Vagina (tissue), 2 donors: ENCODE measurements around the gene AJM1. TPM values are rescaled to one million over a fixed set of nuclear protein-coding genes. Genes with fewer than 3 reads are reported as not detected.
"Not testable (repeated sequence)": the region's sequence is repeated elsewhere in the genome, so short reads cannot be mapped to it uniquely, and the experiment has no call there.

Source experiments
- DNase-seq, 2 donors: peaks; one replicate each; pipeline ENCODE4 v3.0.0-alpha.2; 2017; ENCODE audit errors: extremely low spot score in 2 of 2
- H3K27ac ChIP-seq: fragments of 200-600 bp; sonication (generic); one replicate; pipeline ENCODE4 v1.5.1; 2019
- H3K27me3 ChIP-seq: fragments of 200-600 bp; sonication (generic); one replicate; pipeline ENCODE4 v1.5.1; 2019
- H3K36me3 ChIP-seq, 2 donors: fragments of 200-600 bp; sonication (generic); one replicate each; pipeline ENCODE4 v1.5.1; 2017 to 2019
- H3K4me1 ChIP-seq: fragments of 200-600 bp; sonication (generic); one replicate; pipeline ENCODE4 v1.5.1; 2019
- H3K4me3 ChIP-seq, 2 donors: fragments of 200-600 bp; sonication (generic); 1 replicate in 1 of 2; 2 replicates in 1 of 2; pipeline ENCODE4 v1.5.1; 2016 to 2019
- H3K9me3 ChIP-seq: fragments of 200-600 bp; sonication (generic); one replicate; pipeline ENCODE4 v1.5.1; 2019
- POLR2A ChIP-seq, 2 donors: fragments of 450-650 bp; IDR thresholded peaks; one replicate each; pipeline ENCODE4 v1.6.1; 2017; ENCODE audit warnings: antibody characterized with exemption in 2 of 2, mild to moderate bottlenecking in 2 of 2, moderate library complexity in 2 of 2
- POLR2AphosphoS5 ChIP-seq, 2 donors: sonication (generic); formaldehyde crosslinking; IDR thresholded peaks; one replicate each; pipeline ENCODE4 v1.9.0; 2017; ENCODE audit warnings: antibody characterized with exemption in 2 of 2, mild to moderate bottlenecking in 2 of 2, low read depth in 1 of 2; ENCODE audit not compliant: insufficient read depth in 1 of 2
- intact Hi-C: fragments of 100-400 bp; cut with DNase I; formaldehyde crosslinking; loops from one replicate; pipeline ENCODE4 v1.15.1; 2023
- total RNA-seq: library from RNA; depleted of rRNA; stranded (reverse); fragments of >200 nt; gene quantifications from one replicate; pipeline ENCODE4 v1.2.3, GENCODE V29; 2016
- TF ChIP-seq, protein P1 (sequence below), 3 experiments: fragments of 450-650 bp in 2 of 3; fragments of 200-600 bp in 1 of 3; sonication (generic) in 1 of 3; IDR thresholded peaks; one replicate each; pipeline ENCODE4 v1.5.1; 2017 to 2019; ENCODE audit warnings: antibody characterized with exemption in 3 of 3, mild to moderate bottlenecking in 2 of 3, moderate library complexity in 2 of 3

AJM1 gene
- total RNA-seq: 1.2 TPM

DNA sequence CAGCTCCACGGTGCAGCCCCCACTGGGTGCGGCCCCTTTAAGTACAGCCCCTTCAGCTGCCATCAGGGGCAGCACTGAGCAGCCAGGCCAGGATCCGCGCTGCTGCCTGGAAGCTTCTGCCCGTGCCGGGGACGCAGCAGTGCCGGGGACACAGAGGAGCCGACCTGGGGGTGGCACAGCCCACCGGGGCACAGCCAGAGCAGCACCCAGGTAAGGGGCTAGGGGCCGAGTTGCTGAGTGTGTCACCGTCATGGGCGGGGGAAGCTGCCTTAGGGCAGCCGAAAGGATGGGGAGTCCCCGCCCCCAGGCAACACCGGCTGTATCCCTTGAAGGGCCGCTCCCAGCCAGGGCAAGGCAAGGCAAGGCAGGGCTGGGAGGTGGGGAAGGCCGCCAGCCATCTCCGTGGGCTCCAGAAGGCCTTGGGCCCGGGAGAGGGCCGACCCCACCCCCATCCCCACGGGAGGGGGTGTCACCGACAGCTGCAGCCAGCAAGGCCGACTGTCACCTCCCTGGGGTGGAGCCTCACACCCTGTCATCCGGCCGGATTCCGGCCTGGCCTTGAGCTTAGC lies at the start of gene AJM1:
Gene AJM1 (plus strand): TSS at position 99 of the 569 bp plus-strand sequence. CDS start 1,937 bp downstream, outside the sequence.
- H3K27me3 ChIP-seq: peaks cover 21% of the 10 kb centered on the region
- peaks cover 54% of the 10 kb centered on the region for H3K4me1 ChIP-seq
- H3K36me3 ChIP-seq: peaks cover 0 to 16% of the 10 kb centered on the region in 2 donors
- H3K4me3 ChIP-seq: peak within 1 kb of the TSS; percentile 40 to 56
- DNase-seq, H3K27ac ChIP-seq, H3K9me3 ChIP-seq, intact Hi-C loops: not testable (repeated sequence)
- TF ChIP-seq, protein P1, sequence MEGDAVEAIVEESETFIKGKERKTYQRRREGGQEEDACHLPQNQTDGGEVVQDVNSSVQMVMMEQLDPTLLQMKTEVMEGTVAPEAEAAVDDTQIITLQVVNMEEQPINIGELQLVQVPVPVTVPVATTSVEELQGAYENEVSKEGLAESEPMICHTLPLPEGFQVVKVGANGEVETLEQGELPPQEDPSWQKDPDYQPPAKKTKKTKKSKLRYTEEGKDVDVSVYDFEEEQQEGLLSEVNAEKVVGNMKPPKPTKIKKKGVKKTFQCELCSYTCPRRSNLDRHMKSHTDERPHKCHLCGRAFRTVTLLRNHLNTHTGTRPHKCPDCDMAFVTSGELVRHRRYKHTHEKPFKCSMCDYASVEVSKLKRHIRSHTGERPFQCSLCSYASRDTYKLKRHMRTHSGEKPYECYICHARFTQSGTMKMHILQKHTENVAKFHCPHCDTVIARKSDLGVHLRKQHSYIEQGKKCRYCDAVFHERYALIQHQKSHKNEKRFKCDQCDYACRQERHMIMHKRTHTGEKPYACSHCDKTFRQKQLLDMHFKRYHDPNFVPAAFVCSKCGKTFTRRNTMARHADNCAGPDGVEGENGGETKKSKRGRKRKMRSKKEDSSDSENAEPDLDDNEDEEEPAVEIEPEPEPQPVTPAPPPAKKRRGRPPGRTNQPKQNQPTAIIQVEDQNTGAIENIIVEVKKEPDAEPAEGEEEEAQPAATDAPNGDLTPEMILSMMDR (IDR thresholded peaks at IDR 0.05): peak; percentile 40 to 73 (median 48)
- TF ChIP-seq POLR2AphosphoS5 (IDR thresholded peaks at IDR 0.05; ENCODE audit: insufficient read depth in 1 of 2, low read depth in 1 of 2): peak in 1 of 2 donors; percentile 50

- H3K4me1 ChIP-seq: peaks cover 26% of the 10 kb centered on the region
- no peak overlapping the region for H3K4me3 ChIP-seq
- intact Hi-C loops: no loop called here
- H3K27ac ChIP-seq: no peak overlapping the region
- no peaks in the 10 kb centered on the region for H3K27me3 ChIP-seq
- DNase-seq: no peak
- H3K9me3 ChIP-seq: no peaks in the 10 kb centered on the region
- H3K36me3 ChIP-seq: no peaks in the 10 kb centered on the region
- TF ChIP-seq POLR2AphosphoS5 (IDR thresholded peaks at IDR 0.05; ENCODE audit: insufficient read depth in 1 of 2, low read depth in 1 of 2) (no peak), POLR2A (IDR thresholded peaks at IDR 0.05) (no peak)
- TF ChIP-seq, protein P1 (IDR thresholded peaks at IDR 0.05): no peak
Observed at GRCh38 chr9:136793086-136793946, 49.0 kb upstream of the AJM1 start.

- Histone ChIP-seq H3K27ac (no peak overlapping the region), H3K36me3 (no peaks in the 10 kb centered on the region), H3K4me3 (no peak overlapping the region), H3K9me3 (no peaks in the 10 kb centered on the region), H3K27me3 (no peaks in the 10 kb centered on the region), H3K4me1 (peaks cover 35% of the 10 kb centered on the region)
- intact Hi-C loops: no loop called here
- no peak for DNase-seq
- TF ChIP-seq POLR2A (IDR thresholded peaks at IDR 0.05): no peak
- TF ChIP-seq, protein P1 (IDR thresholded peaks at IDR 0.05): no peak
- TF ChIP-seq POLR2AphosphoS5 (IDR thresholded peaks at IDR 0.05; ENCODE audit: insufficient read depth in 1 of 2, low read depth in 1 of 2): no peak
Observed at GRCh38 chr9:136794281-136794999, 47.8 kb upstream of the AJM1 start.

DNA sequence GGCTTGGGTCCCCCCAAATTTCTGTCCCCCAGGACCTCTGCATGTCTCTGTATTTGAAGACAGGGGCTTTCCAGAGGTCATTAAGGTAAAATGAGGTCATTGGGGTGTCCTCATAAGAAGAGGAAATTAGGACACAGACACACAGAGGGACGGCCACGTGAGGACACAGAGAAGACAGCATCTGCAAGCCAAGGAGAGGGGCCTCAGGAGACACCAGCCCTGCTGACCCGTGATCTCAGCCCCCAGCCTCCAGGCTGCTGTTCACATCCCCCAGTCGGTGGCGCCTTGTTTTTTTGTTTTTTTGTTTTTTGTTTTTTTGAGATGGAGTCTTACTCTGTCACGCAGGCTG lies 47.3 kb upstream of the AJM1 start:
- intact Hi-C loops: no loop called here
- Histone ChIP-seq H3K27me3 (no peaks in the 10 kb centered on the region), H3K36me3 (no peaks in the 10 kb centered on the region), H3K9me3 (no peaks in the 10 kb centered on the region), H3K4me1 (peaks cover 39% of the 10 kb centered on the region), H3K27ac (no peak overlapping the region), H3K4me3 (no peak overlapping the region)
- no peak for DNase-seq
- TF ChIP-seq POLR2A (IDR thresholded peaks at IDR 0.05) (no peak), POLR2AphosphoS5 (IDR thresholded peaks at IDR 0.05; ENCODE audit: insufficient read depth in 1 of 2, low read depth in 1 of 2) (no peak)
- TF ChIP-seq, protein P1 (IDR thresholded peaks at IDR 0.05): no peak
